Activated CD8-positive, alpha-beta T cell treated with anti-CD3 and anti-CD28 coated beads for 36 hours (primary cell): ENCODE measurements around the gene PLA2G15. TPM values are rescaled to one million over a fixed set of nuclear protein-coding genes. Genes with fewer than 3 reads are reported as not detected.

Experiments
- ATAC-seq: fragments of 200-7000 bp; cut with Tn5 transposase; one replicate; pipeline ENCODE4 v1.10.0; 2021; ENCODE audit warnings: mild to moderate bottlenecking, moderate library complexity
- CTCF ChIA-PET: fragments of 350-600 bp; sonication (Branson Sonifier 250); formaldehyde crosslinking; loops from one replicate; lab custom pipeline; 2021; ENCODE audit warnings: antibody characterized with exemption; lab: Charles Lee
- POLR2A ChIA-PET: fragments of 350-600 bp; sonication (Branson Sonifier 250); formaldehyde crosslinking; loops from one replicate; lab custom pipeline; 2021; ENCODE audit warnings: antibody characterized with exemption; lab: Charles Lee
- DNase-seq: peaks from one replicate; pipeline ENCODE4 v3.0.0-alpha.2; 2020
- H3K27ac Mint-ChIP-seq: one replicate; pipeline ENCODE4 v1.8.0; 2021; ENCODE audit warnings: mild to moderate bottlenecking, mixed read lengths
- H3K27me3 Mint-ChIP-seq: one replicate; pipeline ENCODE4 v1.8.0; 2021; ENCODE audit warnings: mixed read lengths
- H3K36me3 Mint-ChIP-seq: one replicate; pipeline ENCODE4 v1.8.0; 2021; ENCODE audit warnings: low read depth, mixed read lengths
- H3K4me1 Mint-ChIP-seq: one replicate; pipeline ENCODE4 v1.8.0; 2021; ENCODE audit warnings: low read depth, mixed read lengths
- H3K4me3 Mint-ChIP-seq: one replicate; pipeline ENCODE4 v1.8.0; 2021; ENCODE audit warnings: mild to moderate bottlenecking, moderate library complexity, mixed read lengths
- H3K9me3 Mint-ChIP-seq: one replicate; pipeline ENCODE4 v1.8.0; 2021; ENCODE audit warnings: mixed read lengths
- CTCF ChIP-seq: fragments of 200-600 bp; IDR thresholded peaks from one replicate; pipeline ENCODE4 v1.8.0; 2022; ENCODE audit warnings: antibody characterized with exemption, mild to moderate bottlenecking
- intact Hi-C: fragments of 100-400 bp; cut with micrococcal nuclease; formaldehyde crosslinking; loops from one replicate; pipeline ENCODE4 v1.10.0; 2022
- total RNA-seq, 2 experiments: library from RNA; stranded (reverse); gene quantifications; one replicate each; pipeline ENCODE4 v1.2.3, GENCODE V29; 2021

The PLA2G15 gene
- total RNA-seq, 2 experiments from 2014 or later, result 6.7 to 6.8 TPM

GRCh38 chr16:68265078-68265920 is 20.1 kb downstream of the PLA2G15 start:
- peak; percentile 15 for ATAC-seq
- POLR2A ChIA-PET, result interaction anchor here (0.6 to 4.8 kb wide), 8 partner anchors 9 to 497 kb away, joined by 3 to 56 read pairs (median 23); partner anchors contain the start of genes PRMT7 and SLC7A6OS

GRCh38 chr16:68267612-68268405 is 22.6 kb downstream of the PLA2G15 start:
- CTCF ChIA-PET, result interaction anchor here (1.1 to 7.4 kb wide), 5 partner anchors 12 to 61 kb away, joined by 3 to 31 read pairs (median 7); no protein-coding TSS in a partner anchor
- TF ChIP-seq CTCF, result no peak
- peak overlapping the region; percentile 43 for H3K4me3 Mint-ChIP-seq
- peaks cover 69% of the 10 kb centered on the region for H3K4me1 Mint-ChIP-seq
- ATAC-seq (no peak), DNase-seq (no peak)
- intact Hi-C loops, result loop anchor here (5.0 kb wide), 1 partner anchor 44 kb away; the partner anchor contains the start of genes PRMT7 and SLC7A6OS
- no peaks in the 10 kb centered on the region for H3K9me3 Mint-ChIP-seq
- H3K27ac Mint-ChIP-seq, result peak overlapping the region; percentile 88
- POLR2A ChIA-PET, result interaction anchor here (1.5 to 3.5 kb wide), 4 partner anchors 13 to 182 kb away, joined by 3 to 24 read pairs (median 11); partner anchors contain the start of gene NFATC3
- H3K27me3 Mint-ChIP-seq, result no peaks in the 10 kb centered on the region
- peaks cover 41% of the 10 kb centered on the region for H3K36me3 Mint-ChIP-seq

More at GRCh38 chr16:68265078-68265920, 20.1 kb downstream of the PLA2G15 start:
- no peak for TF ChIP-seq CTCF
- no peaks in the 10 kb centered on the region for H3K27me3 Mint-ChIP-seq
- DNase-seq, result peak; percentile 72
- CTCF ChIA-PET, result interaction anchor here (5.7 to 9.0 kb wide), 4 partner anchors 8 to 58 kb away, joined by 60 to 444 read pairs (median 178); partner anchors contain the start of genes PRMT7 and SLC7A6OS
- H3K36me3 Mint-ChIP-seq, result peaks cover 30% of the 10 kb centered on the region
- no peaks in the 10 kb centered on the region for H3K9me3 Mint-ChIP-seq
- H3K4me3 Mint-ChIP-seq, result peak overlapping the region; percentile 90
- peaks cover 52% of the 10 kb centered on the region for H3K4me1 Mint-ChIP-seq
- peak overlapping the region; percentile 99 for H3K27ac Mint-ChIP-seq
- intact Hi-C loops, result loop anchor here (5.0 kb wide), 1 partner anchor 47 kb away; the partner anchor contains the start of genes PRMT7 and SLC7A6OS

- intact Hi-C loops, result loop anchor here (2.0 to 5.0 kb wide), 2 partner anchors 15 to 43 kb away; partner anchors contain the start of genes PRMT7 and SLC7A6OS
- no peak for DNase-seq
- no peak for TF ChIP-seq CTCF
- Mint-ChIP-seq H3K27ac (peak overlapping the region; percentile 91), H3K4me3 (peak overlapping the region; percentile 36), H3K36me3 (peaks cover 58% of the 10 kb centered on the region), H3K27me3 (no peaks in the 10 kb centered on the region), H3K4me1 (peaks cover 78% of the 10 kb centered on the region), H3K9me3 (no peaks in the 10 kb centered on the region)
- ChIA-PET CTCF (interaction anchor here (2.3 to 8.5 kb wide), 4 partner anchors 8 to 59 kb away, joined by 7 to 97 read pairs (median 26); partner anchors contain the start of gene SLC7A6), POLR2A (interaction anchor here (2.6 to 3.5 kb wide), 3 partner anchors 11 to 19 kb away, joined by 8 to 24 read pairs (median 14); no protein-coding TSS in a partner anchor)
- peak; percentile 12 for ATAC-seq
Observed at GRCh38 chr16:68269793-68270192, 24.6 kb downstream of the PLA2G15 start.

- H3K4me3 Mint-ChIP-seq, result peak overlapping the region; percentile 36
- intact Hi-C loops, result loop anchor here (2.0 kb wide), 1 partner anchor 14 kb away; no protein-coding TSS in a partner anchor
- CTCF ChIA-PET, result interaction anchor here (4.1 to 8.5 kb wide), 3 partner anchors 8 to 58 kb away, joined by 21 to 97 read pairs (median 31); partner anchors contain the start of gene SLC7A6
Observed at GRCh38 chr16:68270353-68270752, 25.2 kb downstream of the PLA2G15 start.

More at GRCh38 chr16:68270353-68270752, 25.2 kb downstream of the PLA2G15 start:
- peak overlapping the region; percentile 91 for H3K27ac Mint-ChIP-seq
- H3K27me3 Mint-ChIP-seq, result no peaks in the 10 kb centered on the region
- no peak for DNase-seq
- POLR2A ChIA-PET, result interaction anchor here (2.5 to 3.5 kb wide), 2 partner anchors 14 to 18 kb away, joined by 7 to 24 read pairs; no protein-coding TSS in a partner anchor
- H3K9me3 Mint-ChIP-seq, result no peaks in the 10 kb centered on the region
- peak; percentile 49 for ATAC-seq
- peaks cover 60% of the 10 kb centered on the region for H3K36me3 Mint-ChIP-seq
- no peak for TF ChIP-seq CTCF
- peaks cover 84% of the 10 kb centered on the region for H3K4me1 Mint-ChIP-seq
